GM12878 (cell line): ENCODE results near the gene CATSPERD.

Source experiments
- CEBPB ChIP-seq, 2 experiments: fragments of 150-350 bp in 1 of 2; IDR thresholded peaks; 2 replicates each; pipeline ENCODE4 v1.6.1; 2012 to 2014; ENCODE audit warnings: low read depth in 2 of 2, low read length in 2 of 2, borderline replicate concordance in 1 of 2, inconsistent platforms in 1 of 2
- HCFC1 ChIP-seq: fragments of 150-350 bp; IDR thresholded peaks from 2 replicates; pipeline ENCODE4 v1.6.1; 2014; ENCODE audit warnings: low read length
- NFYB ChIP-seq: IDR thresholded peaks from 2 replicates; pipeline ENCODE4 v1.6.1; 2011; ENCODE audit warnings: low read depth, mild to moderate bottlenecking, low read length, improper control_type of control experiment, moderate library complexity; ENCODE audit not compliant: insufficient read depth
- POLR2AphosphoS5 ChIP-seq: IDR thresholded peaks from 2 replicates; pipeline ENCODE4 v1.6.1; 2011; ENCODE audit warnings: mild to moderate bottlenecking, low read length, inconsistent platforms
- RAD21 ChIP-seq: IDR thresholded peaks from 2 replicates; pipeline ENCODE4 v1.6.1; 2011; ENCODE audit warnings: mild to moderate bottlenecking, low read depth, low read length, moderate library complexity; ENCODE audit not compliant: insufficient read depth
- TAF1 ChIP-seq: IDR thresholded peaks from 2 replicates; pipeline ENCODE4 v1.6.1; 2011; ENCODE audit warnings: mild to moderate bottlenecking, low read depth, low read length, borderline replicate concordance
- TF ChIP-seq, protein P1 (sequence below), 3 experiments: IDR thresholded peaks in 2 of 3; conservative IDR thresholded peaks in 1 of 3; 2 replicates each; pipeline ENCODE4 v1.5.1; 2011; ENCODE audit warnings: low read depth in 3 of 3, low read length in 3 of 3, mild to moderate bottlenecking in 3 of 3, control low read depth in 2 of 3, moderate library complexity in 2 of 3, inconsistent platforms in 1 of 3, mixed read lengths in 1 of 3; ENCODE audit not compliant: control insufficient read depth in 2 of 3, insufficient read depth in 1 of 3; ENCODE audit errors: extremely low read depth in 1 of 3

DNA sequence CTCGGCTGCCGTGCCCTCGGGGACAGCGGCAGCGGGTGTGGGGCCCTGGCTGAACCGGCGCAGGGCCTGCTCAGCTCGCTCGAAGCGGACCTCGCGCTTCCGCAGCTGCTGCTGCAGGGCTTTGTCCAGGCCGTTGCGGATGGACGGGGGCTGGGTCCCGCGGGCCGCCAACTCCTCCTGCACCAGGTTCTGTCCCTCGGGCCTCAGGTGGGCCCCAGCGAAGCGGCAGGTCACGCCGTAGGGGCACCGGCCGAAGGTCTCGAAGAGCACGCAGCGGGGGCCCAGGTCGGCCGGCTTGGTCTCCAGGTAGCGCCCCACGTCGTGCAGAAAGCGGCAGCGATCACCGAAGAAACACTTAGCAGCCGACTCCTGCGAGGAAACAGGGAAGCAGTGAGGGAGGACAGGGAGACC lies 68.9 kb downstream of the CATSPERD start:
- TF ChIP-seq CEBPB (IDR thresholded peaks at IDR 0.05; ENCODE audit: borderline replicate concordance in 1 of 2, low read depth in 2 of 2, low read length in 2 of 2) = no peak
- no peak for TF ChIP-seq POLR2AphosphoS5
- TF ChIP-seq, protein P1, sequence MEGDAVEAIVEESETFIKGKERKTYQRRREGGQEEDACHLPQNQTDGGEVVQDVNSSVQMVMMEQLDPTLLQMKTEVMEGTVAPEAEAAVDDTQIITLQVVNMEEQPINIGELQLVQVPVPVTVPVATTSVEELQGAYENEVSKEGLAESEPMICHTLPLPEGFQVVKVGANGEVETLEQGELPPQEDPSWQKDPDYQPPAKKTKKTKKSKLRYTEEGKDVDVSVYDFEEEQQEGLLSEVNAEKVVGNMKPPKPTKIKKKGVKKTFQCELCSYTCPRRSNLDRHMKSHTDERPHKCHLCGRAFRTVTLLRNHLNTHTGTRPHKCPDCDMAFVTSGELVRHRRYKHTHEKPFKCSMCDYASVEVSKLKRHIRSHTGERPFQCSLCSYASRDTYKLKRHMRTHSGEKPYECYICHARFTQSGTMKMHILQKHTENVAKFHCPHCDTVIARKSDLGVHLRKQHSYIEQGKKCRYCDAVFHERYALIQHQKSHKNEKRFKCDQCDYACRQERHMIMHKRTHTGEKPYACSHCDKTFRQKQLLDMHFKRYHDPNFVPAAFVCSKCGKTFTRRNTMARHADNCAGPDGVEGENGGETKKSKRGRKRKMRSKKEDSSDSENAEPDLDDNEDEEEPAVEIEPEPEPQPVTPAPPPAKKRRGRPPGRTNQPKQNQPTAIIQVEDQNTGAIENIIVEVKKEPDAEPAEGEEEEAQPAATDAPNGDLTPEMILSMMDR (IDR thresholded peaks at IDR 0.05 in 2 of 3, conservative IDR thresholded peaks at IDR 0.05 in 1 of 3; ENCODE audit: control insufficient read depth in 2 of 3, extremely low read depth in 1 of 3, insufficient read depth in 1 of 3, low read depth in 3 of 3, low read length in 3 of 3) = no peak
- TF ChIP-seq NFYB = no peak
- no peak for TF ChIP-seq RAD21
- no peak for TF ChIP-seq HCFC1
- TF ChIP-seq TAF1 = no peak
